ENCODE results near the gene KLHL10.

The KLHL10 gene

GRCh38 chr17:41896726-41897125 is 59.1 kb downstream of the KLHL10 start:
- no peak for DNase-seq
